H9 (cell line): Measurements from ENCODE around the gene PGLYRP2. TPM values are rescaled to one million over a fixed set of nuclear protein-coding genes. Genes with fewer than 3 reads are reported as not detected.
A peak's percentile ranks its signal among the peaks of the same experiment; 100 is the strongest.

Source experiments
- DNase-seq: peaks from one replicate; pipeline ENCODE4 v3.0.0-alpha.2; 2017
- H2AFZ ChIP-seq: one replicate; pipeline ENCODE4 v1.6.1; 2013; ENCODE audit warnings: mild to moderate bottlenecking, low read length, control low read depth, moderate library complexity
- H2AK5ac ChIP-seq: 2 replicates; pipeline ENCODE4 v1.6.1; 2013; ENCODE audit warnings: low read length, control low read depth, mixed read lengths; ENCODE audit not compliant: insufficient read length
- H2BK120ac ChIP-seq: one replicate; pipeline ENCODE4 v1.6.1; 2013; ENCODE audit warnings: low read depth, mild to moderate bottlenecking, low read length, control low read depth, inconsistent platforms; ENCODE audit not compliant: poor library complexity, severe bottlenecking
- H2BK12ac ChIP-seq: 2 replicates; pipeline ENCODE4 v1.6.1; 2013; ENCODE audit warnings: low read length, control low read depth, mixed read lengths, low read depth; ENCODE audit not compliant: insufficient read length
- H2BK15ac ChIP-seq: 2 replicates; pipeline ENCODE4 v1.6.1; 2013; ENCODE audit warnings: low read depth, low read length, control low read depth
- H2BK20ac ChIP-seq: one replicate; pipeline ENCODE4 v1.6.1; 2013; ENCODE audit warnings: low read depth, mild to moderate bottlenecking, low read length, control low read depth, inconsistent platforms; ENCODE audit not compliant: poor library complexity, severe bottlenecking
- H2BK5ac ChIP-seq: 2 replicates; pipeline ENCODE4 v1.6.1; 2013; ENCODE audit warnings: low read length, control low read depth, mixed read lengths; ENCODE audit not compliant: insufficient read length
- H3K14ac ChIP-seq: 2 replicates; pipeline ENCODE4 v1.6.1; 2013; ENCODE audit warnings: low read length, control low read depth; ENCODE audit not compliant: insufficient read depth
- H3K18ac ChIP-seq: 2 replicates; pipeline ENCODE4 v1.6.1; 2013; ENCODE audit warnings: low read depth, mild to moderate bottlenecking, mixed read lengths, low read length, control low read depth; ENCODE audit not compliant: insufficient read length
- H3K23ac ChIP-seq: 2 replicates; pipeline ENCODE4 v1.6.1; 2013; ENCODE audit warnings: low read length, control low read depth, mixed read lengths, low read depth; ENCODE audit not compliant: insufficient read length
- H3K23me2 ChIP-seq: 2 replicates; pipeline ENCODE4 v1.6.1; 2013; ENCODE audit warnings: low read depth, mild to moderate bottlenecking, mixed read lengths, low read length, control low read depth; ENCODE audit not compliant: insufficient read length, poor library complexity, severe bottlenecking
- H3K27ac ChIP-seq: 2 replicates; pipeline ENCODE4 v1.5.1; 2013; ENCODE audit warnings: low read length, control low read depth, mixed read lengths, low read depth; ENCODE audit not compliant: insufficient read length
- H3K27me3 ChIP-seq: 2 replicates; pipeline ENCODE4 v1.6.1; 2013; ENCODE audit warnings: low read length, control low read depth, inconsistent platforms; ENCODE audit not compliant: insufficient read depth
- H3K4ac ChIP-seq: 2 replicates; pipeline ENCODE4 v1.6.1; 2013; ENCODE audit warnings: low read depth, mild to moderate bottlenecking, control low read depth, inconsistent platforms, low read length, moderate library complexity
- H3K4me1 ChIP-seq: 2 replicates; pipeline ENCODE4 v1.6.1; 2013; ENCODE audit warnings: low read length, control low read depth, inconsistent platforms; ENCODE audit not compliant: insufficient read depth
- H3K4me2 ChIP-seq: 2 replicates; pipeline ENCODE4 v1.6.1; 2013; ENCODE audit warnings: low read length, control low read depth, mixed read lengths; ENCODE audit not compliant: insufficient read length, insufficient read depth
- H3K56ac ChIP-seq: 2 replicates; pipeline ENCODE4 v1.6.1; 2013; ENCODE audit warnings: low read depth, mild to moderate bottlenecking, mixed read lengths, low read length, control low read depth; ENCODE audit not compliant: insufficient read length
- H3K79me1 ChIP-seq: 2 replicates; pipeline ENCODE4 v1.6.1; 2013; ENCODE audit warnings: low read depth, mild to moderate bottlenecking, moderate library complexity, low read length, control low read depth, inconsistent platforms; ENCODE audit not compliant: insufficient read depth, poor library complexity, severe bottlenecking
- H3K79me2 ChIP-seq: 2 replicates; pipeline ENCODE4 v1.6.1; 2013; ENCODE audit warnings: low read length, control low read depth, inconsistent platforms; ENCODE audit not compliant: insufficient read depth
- H3K9ac ChIP-seq: 2 replicates; pipeline ENCODE4 v1.6.1; 2013; ENCODE audit warnings: low read length, control low read depth, mixed read lengths; ENCODE audit not compliant: insufficient read length; ENCODE audit errors: extremely low read depth
- H3K9me3 ChIP-seq: one replicate; pipeline ENCODE4 v1.6.1; 2013; ENCODE audit warnings: low read depth, low read length, inconsistent platforms; ENCODE audit not compliant: control insufficient read depth
- H3T11ph ChIP-seq: one replicate; pipeline ENCODE4 v1.6.1; 2013; ENCODE audit warnings: mild to moderate bottlenecking, low read length, control low read depth, inconsistent platforms
- H4K20me1 ChIP-seq: one replicate; pipeline ENCODE4 v1.6.1; 2013; ENCODE audit not compliant: control insufficient read depth, insufficient read length, insufficient read depth
- H4K5ac ChIP-seq: 2 replicates; pipeline ENCODE4 v1.6.1; 2013; ENCODE audit warnings: low read depth, mild to moderate bottlenecking, mixed read lengths, low read length, control low read depth; ENCODE audit not compliant: insufficient read length
- H4K8ac ChIP-seq: replicated peaks from 2 replicates; pipeline ENCODE4 v1.6.1; 2013; ENCODE audit warnings: low read length, control low read depth, mixed read lengths, low read depth; ENCODE audit not compliant: insufficient read length
- H4K91ac ChIP-seq: 2 replicates; pipeline ENCODE4 v1.6.1; 2013; ENCODE audit warnings: low read depth, mild to moderate bottlenecking, moderate library complexity, mixed read lengths, low read length, control low read depth; ENCODE audit not compliant: insufficient read length
- H3K27ac Mint-ChIP-seq, 3 experiments: 2 replicates in 2 of 3; 3 replicates in 1 of 3; pipeline ENCODE4 v1.8.0; 2020 to 2021; ENCODE audit warnings: mixed read lengths in 3 of 3, mild to moderate bottlenecking in 1 of 3, moderate library complexity in 1 of 3
- H3K27me3 Mint-ChIP-seq: 2 replicates; pipeline ENCODE4 v1.8.0; 2021; ENCODE audit warnings: low read depth, mild to moderate bottlenecking, moderate library complexity, mixed read lengths
- H3K36me3 Mint-ChIP-seq, 3 experiments: 2 replicates in 2 of 3; 3 replicates in 1 of 3; pipeline ENCODE4 v1.8.0; 2020 to 2021; ENCODE audit warnings: low read depth in 3 of 3, mixed read lengths in 3 of 3; ENCODE audit not compliant: insufficient read depth in 1 of 3
- H3K4me1 Mint-ChIP-seq, 2 experiments: 2 replicates each; pipeline ENCODE4 v1.8.0; 2020; ENCODE audit warnings: mixed read lengths in 2 of 2
- H3K4me3 Mint-ChIP-seq, 2 experiments: 2 replicates in 1 of 2; 3 replicates in 1 of 2; pipeline ENCODE4 v1.8.0; 2020 to 2021; ENCODE audit warnings: mild to moderate bottlenecking in 2 of 2, mixed read lengths in 2 of 2, moderate library complexity in 1 of 2
- H3K9me3 Mint-ChIP-seq, 2 experiments: 2 replicates in 1 of 2; 3 replicates in 1 of 2; pipeline ENCODE4 v1.8.0; 2020; ENCODE audit warnings: mild to moderate bottlenecking in 2 of 2, mixed read lengths in 2 of 2, moderate library complexity in 1 of 2
- WGBS: extraction: QIAGEN DNeasy Blood & Tissue Kit; methylation state at CpG from one replicate; pipeline ENCODE4 v1.1.7; 2013; ENCODE audit warnings: missing lambda C conversion rate, low lambda C conversion rate, mixed read lengths; ENCODE audit not compliant: insufficient read length; ENCODE audit errors: extremely low coverage; 5-methylcytosine and 5-hydroxymethylcytosine counted together
- total RNA-seq: library from RNA; stranded (reverse); gene quantifications from 2 replicates; pipeline ENCODE4 v1.2.1, GENCODE V29; 2021
- TF ChIP-seq, protein P1 (sequence below): fragments of 200-600 bp; sonication (generic); conservative IDR thresholded peaks from 3 replicates; pipeline ENCODE4 v1.8.0; 2021; ENCODE audit warnings: antibody characterized with exemption, mild to moderate bottlenecking

PGLYRP2 gene
- total RNA-seq, 1 experiment from 2014 or later, result not detected

DNA sequence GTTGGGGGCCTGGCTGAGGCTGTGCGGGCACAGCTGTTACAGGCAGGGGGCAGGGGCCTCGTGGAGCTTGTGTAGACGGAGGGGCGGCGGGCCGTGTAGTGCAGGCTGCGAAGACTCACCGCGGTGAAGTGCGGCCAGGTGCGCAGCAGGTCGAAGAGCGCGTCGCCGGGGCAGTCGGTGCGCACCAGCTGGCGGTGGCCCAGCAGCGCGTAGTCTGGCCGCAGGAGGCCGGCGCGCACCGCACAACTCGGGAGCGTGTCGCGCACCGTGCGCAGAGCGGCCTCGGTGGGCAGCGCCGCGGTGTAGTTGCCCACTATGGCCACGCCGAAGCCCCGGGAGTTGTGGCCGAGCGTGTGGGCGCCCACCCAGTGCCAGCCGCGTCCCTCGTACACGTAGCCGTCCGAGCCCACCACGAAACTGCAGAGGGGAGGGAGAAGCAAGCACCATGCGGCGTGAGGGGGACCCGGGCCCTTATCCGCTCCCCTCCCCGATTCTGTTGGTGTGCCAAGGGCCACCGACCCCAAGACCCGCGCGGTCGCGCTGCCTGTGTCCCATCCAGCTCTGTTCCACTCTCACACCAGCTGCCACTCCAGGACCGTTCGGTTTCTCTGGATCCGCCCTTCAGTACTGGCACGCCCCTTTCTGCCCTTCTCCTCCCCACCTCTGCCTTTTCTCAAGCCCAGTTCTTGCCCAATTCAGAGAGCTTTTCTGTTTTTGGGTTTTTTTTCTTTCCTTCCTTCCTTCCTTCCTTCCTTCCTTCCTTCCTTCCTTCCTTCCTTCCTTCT, 9.6 kb downstream of the PGLYRP2 start:
- no peak overlapping the region for H3K4ac ChIP-seq
- H3K27me3 Mint-ChIP-seq, result peaks cover 52% of the 10 kb centered on the region
- H3K36me3 Mint-ChIP-seq, result no peaks in the 10 kb centered on the region; a peak in 1 of 7 replicates
- H4K20me1 ChIP-seq, result no peaks in the 10 kb centered on the region
- H2BK12ac ChIP-seq, result no peak overlapping the region
- no peak overlapping the region for H3K9ac ChIP-seq
- no peaks in the 10 kb centered on the region for H3K79me2 ChIP-seq
- H3K9me3 ChIP-seq, result no peaks in the 10 kb centered on the region
- peaks cover 11% of the 10 kb centered on the region; the same call in 1 of the 2 replicates for H3K27me3 ChIP-seq
- no peak overlapping the region for H3T11ph ChIP-seq
- DNase-seq, result peak; percentile 59
- no peaks in the 10 kb centered on the region for H3K23me2 ChIP-seq
- H3K18ac ChIP-seq, result no peak overlapping the region
- H3K4me1 ChIP-seq, result no peaks in the 10 kb centered on the region
- H3K4me1 Mint-ChIP-seq, result 0 out of 4 replicates have a peak, but pooled peaks cover 0 to 2% of the 10 kb centered on the region in 2 experiments
- WGBS, result no CpG with 5 or more reads among the region's 65 CpGs
- H2AFZ ChIP-seq, result no peak overlapping the region
- no peak overlapping the region for H4K8ac ChIP-seq
- H3K14ac ChIP-seq, result no peak overlapping the region
- TF ChIP-seq, protein P1, sequence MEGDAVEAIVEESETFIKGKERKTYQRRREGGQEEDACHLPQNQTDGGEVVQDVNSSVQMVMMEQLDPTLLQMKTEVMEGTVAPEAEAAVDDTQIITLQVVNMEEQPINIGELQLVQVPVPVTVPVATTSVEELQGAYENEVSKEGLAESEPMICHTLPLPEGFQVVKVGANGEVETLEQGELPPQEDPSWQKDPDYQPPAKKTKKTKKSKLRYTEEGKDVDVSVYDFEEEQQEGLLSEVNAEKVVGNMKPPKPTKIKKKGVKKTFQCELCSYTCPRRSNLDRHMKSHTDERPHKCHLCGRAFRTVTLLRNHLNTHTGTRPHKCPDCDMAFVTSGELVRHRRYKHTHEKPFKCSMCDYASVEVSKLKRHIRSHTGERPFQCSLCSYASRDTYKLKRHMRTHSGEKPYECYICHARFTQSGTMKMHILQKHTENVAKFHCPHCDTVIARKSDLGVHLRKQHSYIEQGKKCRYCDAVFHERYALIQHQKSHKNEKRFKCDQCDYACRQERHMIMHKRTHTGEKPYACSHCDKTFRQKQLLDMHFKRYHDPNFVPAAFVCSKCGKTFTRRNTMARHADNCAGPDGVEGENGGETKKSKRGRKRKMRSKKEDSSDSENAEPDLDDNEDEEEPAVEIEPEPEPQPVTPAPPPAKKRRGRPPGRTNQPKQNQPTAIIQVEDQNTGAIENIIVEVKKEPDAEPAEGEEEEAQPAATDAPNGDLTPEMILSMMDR, result no peak
- no peak overlapping the region for H4K5ac ChIP-seq
- H3K4me2 ChIP-seq, result peak overlapping the region; percentile 31
- H3K23ac ChIP-seq, result no peak overlapping the region
- H2BK15ac ChIP-seq, result no peak overlapping the region; the same call in 1 of the 2 replicates
- no peak overlapping the region for H4K91ac ChIP-seq
- no peak overlapping the region for H3K56ac ChIP-seq
- H2BK120ac ChIP-seq, result no peak overlapping the region
- peak overlapping the region; percentile 26 to 81; a peak in 4 of 5 replicates for H3K4me3 Mint-ChIP-seq
- H2BK20ac ChIP-seq, result no peak overlapping the region
- no peak overlapping the region for H2AK5ac ChIP-seq
- no peak overlapping the region for H3K27ac ChIP-seq
- H3K27ac Mint-ChIP-seq, result no peak overlapping the region
- H3K9me3 Mint-ChIP-seq, result peaks cover 4 to 39% of the 10 kb centered on the region in 2 experiments; a peak in 3 of 5 replicates
- H3K79me1 ChIP-seq, result no peaks in the 10 kb centered on the region
- H2BK5ac ChIP-seq, result no peak overlapping the region
